ENCODE measurements around the gene GNG7. TPM values are rescaled to one million over a fixed set of nuclear protein-coding genes. Genes with fewer than 3 reads are reported as not detected.
A peak's percentile ranks its signal among the peaks of the same experiment; 100 is the strongest.
"Not testable (repeated sequence)": the region's sequence is repeated elsewhere in the genome, so short reads cannot be mapped to it uniquely, and the experiment has no call there.

Gene GNG7
- total RNA-seq, 1 experiment from 2014 or later: 0.87 TPM

DNA sequence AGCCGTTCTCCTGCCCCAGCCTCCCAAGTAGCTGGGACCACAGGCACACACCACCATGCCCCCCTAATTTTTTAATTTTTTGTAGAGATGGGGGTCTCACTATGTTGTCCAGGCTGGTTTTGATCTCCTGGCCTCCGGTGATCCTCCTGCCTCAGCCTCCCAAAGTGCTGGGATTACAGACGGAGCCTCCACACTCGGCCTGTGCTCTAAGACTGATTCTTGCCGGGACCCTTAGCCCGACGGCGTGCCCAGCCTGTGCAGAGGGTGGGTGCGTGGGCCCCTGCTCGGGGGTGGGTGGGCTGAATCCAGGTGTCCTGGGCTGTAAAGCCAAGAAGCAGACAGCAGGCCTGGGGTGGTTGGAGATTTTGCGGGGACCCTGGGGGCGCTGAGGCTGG, 162.2 kb downstream of the GNG7 start:
- no TSS peak for BruUV-seq (replicated peaks)
- peak overlapping the region; percentile 82 for H3K27ac Mint-ChIP-seq (ENCODE audit: unreplicated experiment)
- H3K4me1 Mint-ChIP-seq (ENCODE audit: low read depth, unreplicated experiment): peaks cover 18% of the 10 kb centered on the region
- peaks cover 11% of the 10 kb centered on the region for H3K36me3 Mint-ChIP-seq (ENCODE audit: insufficient read depth, unreplicated experiment)
- intact Hi-C loops (cut with micrococcal nuclease; ENCODE audit: unreplicated experiment): loop anchor here (5.0 kb wide), 3 partner anchors 37 to 72 kb away; partner anchors contain the start of gene GADD45B
- no peak overlapping the region for H3K4me3 Mint-ChIP-seq (ENCODE audit: low read depth, unreplicated experiment)
- no peaks in the 10 kb centered on the region for H3K27me3 Mint-ChIP-seq (ENCODE audit: unreplicated experiment)
- H3K9me3 Mint-ChIP-seq (ENCODE audit: low read depth, unreplicated experiment): no peaks in the 10 kb centered on the region
- CTCF ChIA-PET: interaction anchor here (0.5 to 2.5 kb wide), 7 partner anchors 11 to 64 kb away, joined by 3 to 12 read pairs (median 7); partner anchors contain the start of gene GADD45B
- no peak for DNase-seq
- TF ChIP-seq, protein P1, sequence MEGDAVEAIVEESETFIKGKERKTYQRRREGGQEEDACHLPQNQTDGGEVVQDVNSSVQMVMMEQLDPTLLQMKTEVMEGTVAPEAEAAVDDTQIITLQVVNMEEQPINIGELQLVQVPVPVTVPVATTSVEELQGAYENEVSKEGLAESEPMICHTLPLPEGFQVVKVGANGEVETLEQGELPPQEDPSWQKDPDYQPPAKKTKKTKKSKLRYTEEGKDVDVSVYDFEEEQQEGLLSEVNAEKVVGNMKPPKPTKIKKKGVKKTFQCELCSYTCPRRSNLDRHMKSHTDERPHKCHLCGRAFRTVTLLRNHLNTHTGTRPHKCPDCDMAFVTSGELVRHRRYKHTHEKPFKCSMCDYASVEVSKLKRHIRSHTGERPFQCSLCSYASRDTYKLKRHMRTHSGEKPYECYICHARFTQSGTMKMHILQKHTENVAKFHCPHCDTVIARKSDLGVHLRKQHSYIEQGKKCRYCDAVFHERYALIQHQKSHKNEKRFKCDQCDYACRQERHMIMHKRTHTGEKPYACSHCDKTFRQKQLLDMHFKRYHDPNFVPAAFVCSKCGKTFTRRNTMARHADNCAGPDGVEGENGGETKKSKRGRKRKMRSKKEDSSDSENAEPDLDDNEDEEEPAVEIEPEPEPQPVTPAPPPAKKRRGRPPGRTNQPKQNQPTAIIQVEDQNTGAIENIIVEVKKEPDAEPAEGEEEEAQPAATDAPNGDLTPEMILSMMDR (IDR thresholded peaks at IDR 0.05; ENCODE audit: unreplicated experiment): no peak

DNA sequence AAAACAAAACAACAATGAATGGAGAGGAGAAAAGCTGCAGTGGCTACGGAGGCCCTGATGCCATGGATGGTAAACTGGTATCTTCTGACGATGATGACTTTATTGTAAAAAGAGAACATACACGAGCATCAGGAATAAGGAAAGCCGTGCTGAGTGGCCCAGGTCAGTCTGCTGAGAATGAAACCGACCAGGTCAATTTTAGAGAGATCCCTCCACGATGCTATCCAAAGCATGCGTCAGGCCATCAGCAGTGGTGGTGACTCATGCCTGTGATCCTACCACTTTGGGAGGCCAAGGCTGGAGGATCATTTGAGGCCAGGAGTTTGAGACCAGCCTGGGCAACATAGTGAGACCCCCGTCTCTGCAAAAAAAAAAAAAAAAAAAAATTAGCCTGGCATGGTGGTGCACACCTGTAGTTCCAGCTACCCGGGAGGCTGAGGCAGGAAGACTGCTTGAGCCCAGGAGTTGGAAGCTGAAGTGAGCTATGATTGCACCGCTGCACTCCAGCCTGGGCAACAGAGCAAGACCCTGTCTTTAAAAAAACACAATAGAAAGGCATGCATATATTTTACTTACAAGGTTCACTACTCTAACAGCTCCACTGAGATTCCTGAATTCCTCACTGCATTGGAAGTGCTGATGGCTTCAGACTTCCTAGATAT, 164.3 kb downstream of the GNG7 start:
- BruUV-seq (replicated peaks): no TSS peak
- peaks cover 28% of the 10 kb centered on the region for H3K4me1 Mint-ChIP-seq (ENCODE audit: low read depth, unreplicated experiment)
- H3K36me3 Mint-ChIP-seq (ENCODE audit: insufficient read depth, unreplicated experiment): peaks cover 7% of the 10 kb centered on the region
- no peaks in the 10 kb centered on the region for H3K27me3 Mint-ChIP-seq (ENCODE audit: unreplicated experiment)
- no peaks in the 10 kb centered on the region for H3K9me3 Mint-ChIP-seq (ENCODE audit: low read depth, unreplicated experiment)
- intact Hi-C loops (cut with micrococcal nuclease; ENCODE audit: unreplicated experiment): no loop called here
- CTCF ChIA-PET: no interaction called here
- H3K27ac Mint-ChIP-seq (ENCODE audit: unreplicated experiment): peak overlapping the region; percentile 23
- H3K4me3 Mint-ChIP-seq (ENCODE audit: low read depth, unreplicated experiment): no peak overlapping the region
- DNase-seq: no peak
- TF ChIP-seq, protein P1 (IDR thresholded peaks at IDR 0.05; ENCODE audit: unreplicated experiment): no peak

DNA sequence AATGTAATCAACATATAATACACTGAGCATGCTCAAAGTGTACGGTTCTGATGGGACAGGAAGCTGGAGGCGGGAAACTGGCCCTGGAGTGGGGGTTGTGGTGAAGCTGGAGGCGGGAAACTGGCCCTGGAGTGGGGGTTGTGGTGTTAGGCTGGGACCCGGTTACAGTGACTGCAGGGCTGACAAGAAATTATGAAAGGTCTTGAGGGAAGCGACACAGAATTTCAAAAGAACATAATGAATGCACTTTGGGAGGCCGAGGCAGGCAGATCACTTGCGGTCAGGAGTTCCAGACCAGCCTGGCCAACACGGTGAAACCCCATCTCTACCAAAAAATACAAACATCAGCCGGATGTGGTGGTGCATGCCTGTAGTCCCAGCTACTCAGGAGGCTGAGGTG, 164.9 kb downstream of the GNG7 start:
- DNase-seq; H3K36me3 Mint-ChIP-seq (ENCODE audit: insufficient read depth, unreplicated experiment); H3K4me3 Mint-ChIP-seq (ENCODE audit: low read depth, unreplicated experiment); H3K27me3 Mint-ChIP-seq (ENCODE audit: unreplicated experiment); CTCF ChIA-PET; BruUV-seq (replicated peaks); intact Hi-C loops (cut with micrococcal nuclease; ENCODE audit: unreplicated experiment); H3K9me3 Mint-ChIP-seq (ENCODE audit: low read depth, unreplicated experiment): not testable (repeated sequence)
- Mint-ChIP-seq H3K4me1 (ENCODE audit: low read depth, unreplicated experiment) (peaks cover 33% of the 10 kb centered on the region), H3K27ac (ENCODE audit: unreplicated experiment) (peak overlapping the region; percentile 23)

DNA sequence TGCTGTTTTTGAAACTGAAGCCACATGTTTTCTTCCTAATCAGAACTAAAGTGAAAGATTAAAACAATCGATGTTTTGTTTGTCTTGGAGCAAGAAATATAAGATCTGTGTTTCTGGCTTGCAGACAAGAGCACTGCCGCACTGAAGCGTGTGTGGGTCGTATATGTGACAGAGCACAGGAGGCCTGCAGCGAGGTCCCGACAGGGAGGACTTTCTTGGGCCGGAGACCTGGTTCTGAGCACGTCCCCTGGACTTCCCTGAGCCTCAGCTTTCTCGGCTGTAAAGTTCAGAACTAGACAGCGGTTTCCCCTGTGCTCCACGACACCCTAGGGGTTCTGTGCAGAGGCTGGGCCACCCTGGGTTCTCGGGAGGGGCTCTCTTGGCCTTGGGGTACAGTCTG, 166.0 kb downstream of the GNG7 start:
- intact Hi-C loops (cut with micrococcal nuclease; ENCODE audit: unreplicated experiment): no loop called here
- H3K4me1 Mint-ChIP-seq (ENCODE audit: low read depth, unreplicated experiment): peaks cover 41% of the 10 kb centered on the region
- BruUV-seq (replicated peaks): no TSS peak

More for the DNA sequence above, 166.0 kb downstream of the GNG7 start:
- no peak for DNase-seq
- TF ChIP-seq, protein P1 (IDR thresholded peaks at IDR 0.05; ENCODE audit: unreplicated experiment): no peak
- no peak overlapping the region for H3K27ac Mint-ChIP-seq (ENCODE audit: unreplicated experiment)
- CTCF ChIA-PET: no interaction called here
- H3K27me3 Mint-ChIP-seq (ENCODE audit: unreplicated experiment): no peaks in the 10 kb centered on the region
- H3K4me3 Mint-ChIP-seq (ENCODE audit: low read depth, unreplicated experiment): no peak overlapping the region
- H3K36me3 Mint-ChIP-seq (ENCODE audit: insufficient read depth, unreplicated experiment): peaks cover 6% of the 10 kb centered on the region
- peaks cover 3% of the 10 kb centered on the region for H3K9me3 Mint-ChIP-seq (ENCODE audit: low read depth, unreplicated experiment)

All from Calu3 (cell line).